ENCODE data around the gene LAMA3.

LAMA3 gene

DNA sequence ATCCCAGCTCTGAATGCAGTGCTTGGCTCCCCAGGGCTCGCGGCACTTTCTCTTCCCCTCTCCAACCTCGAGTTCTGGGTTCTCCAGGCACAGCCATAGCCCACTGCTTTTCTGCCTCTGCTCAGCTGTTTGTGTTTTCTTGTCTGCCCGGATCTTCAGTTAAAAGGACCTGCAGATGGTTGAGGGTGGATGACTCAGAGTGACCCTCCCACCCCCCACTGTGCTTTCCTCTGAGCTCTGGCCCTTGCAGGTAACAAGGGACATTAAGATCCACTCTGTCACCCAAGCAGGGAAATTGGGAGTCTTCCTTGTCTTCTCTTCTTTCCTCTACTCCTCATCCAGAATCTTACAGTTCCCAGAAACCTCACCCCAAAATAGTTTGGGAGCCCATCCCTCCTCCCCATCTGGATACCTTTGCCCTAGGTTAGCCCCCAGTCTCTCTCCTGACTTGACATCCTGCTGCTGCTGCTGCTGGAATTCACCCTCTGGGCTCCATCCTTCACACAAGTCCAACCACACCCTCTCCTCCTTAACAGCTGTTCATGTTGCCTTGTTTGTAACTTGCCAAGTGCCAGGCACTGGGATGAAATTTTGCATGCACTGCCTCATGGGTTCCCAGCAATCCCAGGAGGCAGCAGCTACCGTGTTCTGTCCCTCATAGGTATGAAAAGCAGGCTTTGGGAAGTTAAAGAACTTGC, 167.4 kb downstream of the LAMA3 start:
- no peaks in the 10 kb centered on the region for H4K20me1 ChIP-seq (ENCODE audit: insufficient read depth, low read length, poor library complexity, severe bottlenecking)
- no peak overlapping the region for H3K4me2 ChIP-seq (ENCODE audit: low read depth, low read length, poor library complexity, severe bottlenecking)
- TF ChIP-seq EZH2phosphoT487 (IDR thresholded peaks at IDR 0.05; ENCODE audit: borderline replicate concordance) = no peak
- TF ChIP-seq, protein P1, sequence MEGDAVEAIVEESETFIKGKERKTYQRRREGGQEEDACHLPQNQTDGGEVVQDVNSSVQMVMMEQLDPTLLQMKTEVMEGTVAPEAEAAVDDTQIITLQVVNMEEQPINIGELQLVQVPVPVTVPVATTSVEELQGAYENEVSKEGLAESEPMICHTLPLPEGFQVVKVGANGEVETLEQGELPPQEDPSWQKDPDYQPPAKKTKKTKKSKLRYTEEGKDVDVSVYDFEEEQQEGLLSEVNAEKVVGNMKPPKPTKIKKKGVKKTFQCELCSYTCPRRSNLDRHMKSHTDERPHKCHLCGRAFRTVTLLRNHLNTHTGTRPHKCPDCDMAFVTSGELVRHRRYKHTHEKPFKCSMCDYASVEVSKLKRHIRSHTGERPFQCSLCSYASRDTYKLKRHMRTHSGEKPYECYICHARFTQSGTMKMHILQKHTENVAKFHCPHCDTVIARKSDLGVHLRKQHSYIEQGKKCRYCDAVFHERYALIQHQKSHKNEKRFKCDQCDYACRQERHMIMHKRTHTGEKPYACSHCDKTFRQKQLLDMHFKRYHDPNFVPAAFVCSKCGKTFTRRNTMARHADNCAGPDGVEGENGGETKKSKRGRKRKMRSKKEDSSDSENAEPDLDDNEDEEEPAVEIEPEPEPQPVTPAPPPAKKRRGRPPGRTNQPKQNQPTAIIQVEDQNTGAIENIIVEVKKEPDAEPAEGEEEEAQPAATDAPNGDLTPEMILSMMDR (conservative IDR thresholded peaks at IDR 0.05; ENCODE audit: low read length) = no peak
- no peaks in the 10 kb centered on the region for H3K79me2 ChIP-seq (ENCODE audit: insufficient read depth, low read length)
- no peaks in the 10 kb centered on the region for H3K9me3 ChIP-seq (ENCODE audit: insufficient read depth, low read depth, low read length)
- H3K4me1 ChIP-seq (ENCODE audit: insufficient read depth, low read length, poor library complexity, severe bottlenecking) = peaks cover 31% of the 10 kb centered on the region
- H3K4me3 ChIP-seq (ENCODE audit: low read length, poor library complexity, severe bottlenecking) = no peak overlapping the region
- H3K9ac ChIP-seq (ENCODE audit: low read depth, low read length, poor library complexity, severe bottlenecking) = no peak overlapping the region
- no peaks in the 10 kb centered on the region for H3K36me3 ChIP-seq (ENCODE audit: insufficient read depth, low read length)
- H3K9me2 ChIP-seq (replicated peaks; ENCODE audit: low read depth, low read length) = no peaks in the 10 kb centered on the region
- H3K27me3 ChIP-seq (ENCODE audit: insufficient read depth, low read length, poor library complexity, severe bottlenecking) = no peaks in the 10 kb centered on the region
- H2AFZ ChIP-seq (ENCODE audit: low read length) = no peak overlapping the region
- H3F3A ChIP-seq (ENCODE audit: low read depth) = no peaks in the 10 kb centered on the region

GRCh38 chr18:23857164-23857552, 167.9 kb downstream of the LAMA3 start:
- no peaks in the 10 kb centered on the region for H3K27me3 ChIP-seq (ENCODE audit: insufficient read depth, low read length, poor library complexity, severe bottlenecking)
- no peaks in the 10 kb centered on the region; the same call in 1 of the 2 replicates for H3F3A ChIP-seq (ENCODE audit: low read depth)
- H2AFZ ChIP-seq (ENCODE audit: low read length) = no peak overlapping the region
- no peak overlapping the region for H3K4me3 ChIP-seq (ENCODE audit: low read length, poor library complexity, severe bottlenecking)
- H3K4me1 ChIP-seq (ENCODE audit: insufficient read depth, low read length, poor library complexity, severe bottlenecking) = peaks cover 36% of the 10 kb centered on the region
- H3K9ac ChIP-seq (ENCODE audit: low read depth, low read length, poor library complexity, severe bottlenecking) = no peak overlapping the region
- no peak overlapping the region for H3K4me2 ChIP-seq (ENCODE audit: low read depth, low read length, poor library complexity, severe bottlenecking)
- H3K36me3 ChIP-seq (ENCODE audit: insufficient read depth, low read length) = no peaks in the 10 kb centered on the region
- H3K9me3 ChIP-seq (ENCODE audit: insufficient read depth, low read depth, low read length) = no peaks in the 10 kb centered on the region
- H3K9me2 ChIP-seq (replicated peaks; ENCODE audit: low read depth, low read length) = no peaks in the 10 kb centered on the region
- no peaks in the 10 kb centered on the region for H4K20me1 ChIP-seq (ENCODE audit: insufficient read depth, low read length, poor library complexity, severe bottlenecking)
- no peak for TF ChIP-seq EZH2phosphoT487 (IDR thresholded peaks at IDR 0.05; ENCODE audit: borderline replicate concordance)
- TF ChIP-seq, protein P1 (conservative IDR thresholded peaks at IDR 0.05; ENCODE audit: low read length) = no peak
- H3K79me2 ChIP-seq (ENCODE audit: insufficient read depth, low read length) = no peaks in the 10 kb centered on the region

GRCh38 chr18:23857756-23858155, 168.5 kb downstream of the LAMA3 start:
- no peaks in the 10 kb centered on the region for H3K79me2 ChIP-seq (ENCODE audit: insufficient read depth, low read length)
- TF ChIP-seq, protein P1 (conservative IDR thresholded peaks at IDR 0.05; ENCODE audit: low read length) = no peak
- TF ChIP-seq EZH2phosphoT487 (IDR thresholded peaks at IDR 0.05; ENCODE audit: borderline replicate concordance) = no peak
- H3K27me3 ChIP-seq (ENCODE audit: insufficient read depth, low read length, poor library complexity, severe bottlenecking) = no peaks in the 10 kb centered on the region
- H4K20me1 ChIP-seq (ENCODE audit: insufficient read depth, low read length, poor library complexity, severe bottlenecking) = no peaks in the 10 kb centered on the region
- no peaks in the 10 kb centered on the region for H3K9me2 ChIP-seq (replicated peaks; ENCODE audit: low read depth, low read length)
- H3K9me3 ChIP-seq (ENCODE audit: insufficient read depth, low read depth, low read length) = no peaks in the 10 kb centered on the region
- H3K9ac ChIP-seq (ENCODE audit: low read depth, low read length, poor library complexity, severe bottlenecking) = no peak overlapping the region
- H3K36me3 ChIP-seq (ENCODE audit: insufficient read depth, low read length) = no peaks in the 10 kb centered on the region
- H3K4me2 ChIP-seq (ENCODE audit: low read depth, low read length, poor library complexity, severe bottlenecking) = no peak overlapping the region
- H3F3A ChIP-seq (ENCODE audit: low read depth) = peaks cover 6% of the 10 kb centered on the region
- peaks cover 36% of the 10 kb centered on the region for H3K4me1 ChIP-seq (ENCODE audit: insufficient read depth, low read length, poor library complexity, severe bottlenecking)
- no peak overlapping the region for H3K4me3 ChIP-seq (ENCODE audit: low read length, poor library complexity, severe bottlenecking)
- H2AFZ ChIP-seq (ENCODE audit: low read length) = no peak overlapping the region

Data from Loucy (cell line).